AML-193 (cell line): Measurements from ENCODE around the gene SNTB2.
"Not testable (repeated sequence)": the region's sequence is repeated elsewhere in the genome, so short reads cannot be mapped to it uniquely, and the experiment has no call there.

Experiments used
- DNase-seq, 2 experiments: peaks; one replicate each; lab custom pipeline; 2025; lab: John Stamatoyannopoulos, UW

Gene SNTB2

DNA sequence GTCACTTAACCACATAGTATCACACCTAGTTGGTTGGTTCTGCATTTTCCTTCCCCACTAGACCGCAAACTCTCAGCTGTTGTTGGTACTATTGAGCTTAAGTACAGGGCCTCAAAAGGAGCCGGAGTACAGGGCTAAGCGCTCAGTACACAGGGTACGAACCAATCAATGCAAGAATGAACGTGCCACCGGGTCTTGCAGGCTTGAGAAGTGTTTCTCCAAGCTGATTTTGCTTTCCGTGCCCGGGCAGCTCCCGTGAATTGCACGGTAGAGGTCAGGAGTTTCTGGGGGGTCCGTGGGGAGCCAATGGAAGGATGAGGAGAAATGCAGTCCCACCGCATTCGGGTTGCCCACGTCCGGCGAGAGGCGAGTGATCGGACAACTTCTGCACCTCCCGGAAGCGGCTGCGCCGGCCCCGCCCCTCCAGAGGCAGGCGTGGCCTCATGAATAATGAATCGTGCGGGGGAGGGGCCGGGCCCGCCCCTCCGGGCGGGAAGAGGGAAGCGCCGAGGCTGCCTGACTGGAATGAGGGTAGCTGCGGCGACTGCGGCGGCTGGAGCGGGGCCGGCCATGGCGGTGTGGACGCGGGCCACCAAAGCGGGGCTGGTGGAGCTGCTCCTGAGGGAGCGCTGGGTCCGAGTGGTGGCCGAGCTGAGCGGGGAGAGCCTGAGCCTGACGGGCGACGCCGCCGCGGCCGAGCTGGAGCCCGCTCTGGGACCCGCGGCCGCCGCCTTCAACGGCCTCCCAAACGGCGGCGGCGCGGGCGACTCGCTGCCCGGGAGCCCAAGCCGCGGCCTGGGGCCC, at the start of gene SNTB2:
SNTB2 (plus strand) TSS at position 523 of the 804 bp plus-strand sequence; CDS start at position 526, 3 bp downstream.
- DNase-seq, result peak; percentile 80 to 85

DNA sequence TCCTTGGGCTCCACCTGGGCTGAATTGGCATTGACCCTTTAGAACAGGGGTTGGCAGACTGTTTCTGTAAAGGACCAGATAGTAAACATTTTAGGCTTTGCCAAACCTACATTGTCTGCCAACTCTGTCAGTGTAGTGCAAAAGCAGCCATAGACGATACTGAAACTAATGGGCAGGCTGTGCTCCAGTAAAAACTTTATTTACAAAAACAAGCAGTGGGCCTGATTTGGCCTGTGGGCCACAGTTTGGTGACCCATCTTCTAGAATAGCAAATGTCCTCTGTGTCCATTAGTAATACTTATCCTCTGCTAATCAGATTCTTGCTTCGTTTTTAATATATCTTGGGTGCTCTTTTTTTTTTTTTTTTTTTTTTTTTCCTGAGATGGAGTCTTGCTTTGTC, 48.4 kb upstream of the SNTB2 start:
- DNase-seq, result no peak

DNA sequence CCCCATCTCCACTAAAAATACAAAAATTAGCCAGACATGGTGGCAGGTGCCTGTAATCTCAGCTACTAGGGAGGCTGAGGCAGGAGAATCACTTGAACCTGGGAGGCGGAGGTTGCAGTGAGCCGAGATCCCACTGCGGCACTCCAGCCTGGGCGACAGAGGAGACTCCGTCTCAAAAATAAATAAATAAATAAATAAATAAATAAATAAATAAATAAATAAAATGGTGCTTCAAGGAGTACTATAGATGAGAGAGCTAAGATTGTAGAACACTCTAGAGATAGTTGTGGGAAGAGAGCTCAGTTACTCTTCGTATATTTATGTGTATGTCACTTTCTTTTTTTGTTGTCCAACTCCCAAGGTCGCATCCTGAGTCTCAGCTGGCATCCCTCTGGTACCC, 47.5 kb upstream of the SNTB2 start:
- DNase-seq, result not testable (repeated sequence)

DNA sequence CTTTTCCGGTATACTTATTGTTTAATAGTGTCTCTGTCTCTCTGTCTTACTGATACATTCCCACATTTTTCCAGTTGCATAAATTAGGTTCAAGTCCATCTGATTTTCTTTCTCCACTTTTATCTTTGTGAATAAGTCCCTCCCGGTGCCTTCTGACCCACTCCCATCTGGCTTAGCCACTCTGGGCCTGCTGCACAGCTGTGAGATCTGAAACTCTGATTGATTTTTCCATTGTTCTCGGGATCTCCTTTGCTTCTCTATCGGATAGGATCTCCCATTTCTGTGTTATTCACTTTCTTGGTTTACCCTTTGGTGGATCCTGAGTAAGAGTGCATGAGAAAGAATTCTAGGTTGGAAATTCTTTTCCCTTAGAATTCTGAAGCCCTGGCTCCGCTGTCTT, 46.0 kb upstream of the SNTB2 start:
- DNase-seq, result no peak

DNA sequence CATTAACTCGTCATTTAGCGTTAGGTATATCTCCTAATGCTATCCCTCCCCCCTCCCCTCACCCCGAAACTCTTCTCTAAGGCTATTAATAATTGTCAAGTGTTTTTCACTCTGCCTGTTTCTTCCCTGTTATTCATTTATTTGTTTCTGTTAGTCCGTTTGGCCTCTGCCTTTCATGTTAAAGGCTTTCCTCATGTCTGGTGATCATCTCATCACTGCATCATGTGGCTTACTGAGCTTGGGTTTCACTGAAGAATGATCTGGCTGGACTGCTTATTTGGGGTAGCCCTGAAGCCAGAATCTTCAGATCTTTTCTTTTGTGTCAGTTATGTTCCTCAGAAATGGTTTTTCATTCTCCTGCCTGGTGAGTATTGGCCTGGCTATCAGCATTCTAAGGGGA, 45.0 kb upstream of the SNTB2 start:
- no peak for DNase-seq

DNA sequence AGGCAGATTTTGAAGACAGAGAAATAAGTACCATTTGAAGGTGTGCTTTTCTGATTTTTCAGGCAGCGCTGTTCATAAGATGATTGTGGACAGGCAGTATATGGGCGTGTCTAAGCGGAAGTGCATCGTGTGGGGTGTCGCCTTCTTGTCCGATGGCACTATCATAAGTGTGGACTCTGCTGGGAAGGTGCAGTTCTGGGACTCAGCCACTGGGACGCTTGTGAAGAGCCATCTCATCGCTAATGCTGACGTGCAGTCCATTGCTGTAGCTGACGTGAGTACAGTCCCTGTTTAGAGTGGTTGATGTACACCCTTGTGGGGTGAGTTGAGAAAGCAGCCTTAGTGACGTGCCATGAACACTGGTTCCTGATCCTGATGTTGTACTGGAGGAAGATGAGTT, 43.8 kb upstream of the SNTB2 start:
- no peak for DNase-seq

DNA sequence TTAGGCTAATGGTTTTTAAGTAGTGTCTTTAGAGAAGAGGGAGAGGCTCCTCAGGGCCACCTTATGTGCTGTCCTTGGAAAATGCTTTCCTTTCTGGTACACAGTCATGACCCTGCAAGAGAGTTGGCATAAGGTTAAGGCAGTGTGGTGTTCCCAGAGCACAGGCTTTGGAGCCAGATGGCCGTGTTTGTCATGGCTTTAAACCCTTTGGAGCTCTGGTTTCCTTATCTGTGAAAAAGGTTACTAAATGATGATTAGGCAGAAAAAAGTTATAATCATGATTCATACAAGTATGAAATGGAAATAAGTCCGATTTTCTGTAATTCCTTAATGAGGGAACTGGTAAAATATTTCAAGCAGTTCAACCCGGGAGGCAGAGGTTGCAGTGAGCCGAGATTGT, 41.3 kb upstream of the SNTB2 start:
- DNase-seq, result no peak

DNA sequence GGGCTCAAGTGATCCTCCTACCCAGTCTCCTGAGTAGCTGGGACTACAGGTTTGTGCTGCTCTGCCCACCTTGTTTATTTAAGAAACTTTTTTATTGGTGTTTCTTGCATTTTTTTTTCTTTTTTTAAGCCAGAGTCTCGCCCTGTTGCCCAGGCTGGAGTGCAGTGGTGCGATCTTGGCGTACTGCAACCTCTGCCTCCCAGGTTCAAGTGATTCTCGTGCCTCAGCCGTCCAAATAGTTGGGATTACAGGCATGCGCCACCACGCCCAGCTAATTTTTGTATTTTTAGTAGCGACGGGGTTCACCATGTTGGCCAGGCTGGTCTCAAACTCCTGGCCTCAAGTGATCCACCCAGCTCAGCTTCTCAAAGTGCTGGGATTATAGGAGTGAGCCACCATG, 37.3 kb upstream of the SNTB2 start:
- DNase-seq, result not testable (repeated sequence)

DNA sequence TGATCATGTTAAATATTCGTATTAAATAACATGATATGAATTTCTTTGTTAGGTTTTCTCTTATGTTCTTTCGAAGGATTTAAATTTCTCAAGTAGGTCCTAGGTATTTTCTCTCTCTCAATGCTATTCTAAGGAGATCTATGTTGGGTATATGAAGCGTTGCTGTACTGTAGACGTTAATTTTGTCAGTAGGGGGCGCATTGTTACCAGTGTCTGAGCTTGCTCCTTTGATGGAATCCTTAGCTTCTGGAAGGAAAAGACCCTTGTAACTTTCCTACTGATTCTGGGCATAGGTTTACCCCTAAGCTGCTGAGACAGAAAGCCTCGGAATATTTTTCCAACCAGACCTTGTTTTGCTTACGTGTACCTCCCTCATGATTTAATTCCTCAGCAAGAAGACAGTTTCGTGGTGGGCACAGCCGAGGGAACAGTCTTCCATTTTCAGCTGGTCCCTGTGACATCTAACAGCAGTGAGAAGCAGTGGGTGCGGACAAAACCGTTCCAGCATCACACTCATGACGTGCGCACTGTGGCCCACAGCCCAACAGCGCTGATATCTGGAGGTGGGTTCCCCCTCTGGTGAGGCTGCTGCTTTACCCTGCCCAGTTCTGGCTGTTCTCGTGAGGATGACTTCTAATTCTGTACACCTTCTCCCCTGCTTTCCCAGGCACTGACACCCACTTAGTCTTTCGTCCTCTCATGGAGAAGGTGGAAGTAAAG, 36.7 kb upstream of the SNTB2 start:
- DNase-seq, result peak; percentile 60 to 69

DNA sequence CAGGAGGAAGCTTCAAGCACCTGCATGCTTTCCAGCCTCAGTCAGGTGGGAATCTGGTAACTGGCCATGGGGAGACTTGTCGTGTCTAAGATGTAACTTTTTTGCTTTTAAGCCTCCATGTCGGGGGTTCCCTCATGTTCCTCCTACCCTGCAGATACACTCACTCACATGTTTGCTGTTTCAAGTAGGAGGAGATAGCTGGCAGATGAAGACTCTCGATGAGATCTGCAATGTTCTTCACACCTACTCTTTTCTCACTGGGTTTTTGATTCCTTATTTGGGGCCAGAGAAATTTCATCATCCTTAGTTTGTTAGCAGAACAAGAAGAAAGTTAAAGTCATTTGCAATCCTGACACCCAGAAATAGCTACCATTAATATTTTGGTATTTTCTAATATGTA, 29.8 kb upstream of the SNTB2 start:
- DNase-seq, result no peak

DNA sequence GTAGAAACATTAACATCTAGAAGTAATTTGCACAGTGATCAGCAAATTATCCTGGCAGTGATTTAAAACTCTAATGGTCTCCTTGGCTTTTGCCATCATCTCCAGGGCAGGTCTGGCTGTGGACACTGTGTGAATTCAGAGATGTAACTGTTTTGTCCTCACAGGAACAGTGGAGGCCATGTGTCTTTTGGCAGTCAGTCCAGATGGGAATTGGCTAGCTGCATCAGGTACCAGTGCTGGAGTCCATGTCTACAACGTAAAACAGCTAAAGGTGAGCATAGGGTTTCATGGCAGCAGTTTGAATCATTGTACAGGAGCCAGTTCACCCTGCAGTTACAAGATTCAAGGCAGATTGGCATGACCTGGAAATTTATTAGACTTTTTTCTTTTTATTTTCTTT, 26.8 kb upstream of the SNTB2 start:
- DNase-seq, result no peak

DNA sequence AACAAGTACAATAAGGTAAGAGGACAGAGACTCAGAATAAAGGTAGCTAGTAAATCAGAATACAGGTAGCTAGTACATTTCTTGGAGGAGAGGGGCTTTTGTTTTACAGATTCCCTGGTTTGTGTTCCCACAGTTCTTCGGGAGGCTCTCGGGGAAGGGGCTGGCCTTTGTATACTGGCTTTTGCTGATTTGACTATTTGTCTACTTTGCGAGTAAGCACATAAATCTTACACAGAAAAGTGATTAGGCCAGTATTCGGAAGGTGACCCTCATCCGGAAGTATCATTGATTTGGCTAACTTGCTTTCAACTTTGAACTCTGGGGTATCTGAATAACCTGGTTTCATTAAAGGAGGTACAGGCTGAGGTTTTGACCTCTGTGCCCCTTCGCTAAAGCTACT, 21.4 kb upstream of the SNTB2 start:
- no peak for DNase-seq

DNA sequence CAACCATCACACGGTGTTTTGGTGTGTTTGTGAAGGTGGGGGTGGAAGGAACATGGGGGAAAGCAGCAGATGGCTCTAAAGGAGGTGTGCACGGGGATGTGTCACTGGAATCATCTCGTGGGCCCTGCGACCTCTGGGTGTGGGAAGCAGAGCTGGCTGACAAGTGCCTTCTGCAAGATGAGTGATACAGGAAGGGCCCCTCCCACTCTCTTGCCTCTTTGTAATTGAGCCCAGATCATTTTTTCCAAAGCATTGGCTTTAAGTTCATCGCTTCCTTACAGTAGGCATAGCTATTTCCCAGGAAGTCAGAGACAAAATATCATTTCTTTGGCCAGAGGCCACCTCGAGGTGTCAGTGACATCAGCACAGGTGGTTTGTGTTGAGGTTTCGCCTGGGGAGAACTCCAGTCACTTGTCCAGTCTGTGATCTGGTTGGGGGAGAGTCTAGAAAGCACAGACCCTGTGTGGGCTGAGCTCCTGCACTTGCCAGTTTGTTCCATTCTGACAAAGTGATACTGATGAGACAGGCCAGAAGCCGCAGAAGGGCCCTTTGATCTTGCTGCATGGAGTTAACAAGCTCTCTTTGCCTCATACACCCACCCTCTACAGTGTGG, 20.6 kb upstream of the SNTB2 start:
- no peak for DNase-seq

DNA sequence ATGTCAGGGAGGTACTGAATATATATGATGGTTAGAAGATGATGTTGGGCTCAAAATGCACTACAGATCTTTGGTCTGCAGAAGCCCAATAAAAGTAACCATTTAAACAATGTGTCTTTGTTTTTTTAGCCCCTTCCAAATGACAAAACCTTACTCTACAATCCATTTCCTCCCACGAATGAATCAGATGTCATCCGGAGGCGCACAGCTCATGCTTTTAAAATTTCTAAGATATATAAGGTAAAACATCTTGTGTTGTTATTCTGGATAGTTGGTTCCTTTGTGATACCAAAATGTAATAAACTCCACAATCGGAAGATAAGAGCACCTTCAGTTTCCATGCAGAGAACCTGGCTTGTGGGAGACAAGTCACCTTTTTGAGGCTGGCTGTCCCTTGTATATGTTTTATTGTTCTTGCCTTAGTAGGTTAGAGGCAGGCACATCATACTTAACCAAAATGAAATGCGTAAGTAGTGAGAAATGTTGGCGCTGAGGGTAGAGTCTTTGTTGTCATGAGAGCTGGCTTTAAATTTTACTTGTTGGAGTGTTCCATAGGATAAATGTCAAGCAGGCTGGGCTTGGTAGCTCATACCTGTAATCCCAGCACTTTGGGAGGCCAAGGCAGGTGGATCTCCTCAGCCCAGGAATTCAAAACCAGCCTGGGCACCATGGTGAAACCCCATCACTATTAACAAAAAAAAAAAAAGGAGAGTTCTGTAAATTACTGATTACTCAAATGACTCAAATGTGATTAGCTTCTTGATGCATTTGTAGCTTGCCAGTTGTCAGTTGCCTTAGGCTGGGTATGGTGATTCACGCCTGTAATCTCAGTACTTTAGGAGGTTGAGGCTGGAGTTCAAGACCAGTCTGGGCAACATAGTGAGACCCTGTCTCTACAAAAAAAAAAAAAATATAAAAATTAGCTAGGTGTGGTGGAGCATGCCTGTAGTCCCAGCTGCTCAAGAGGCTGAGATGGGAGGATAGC, 19.7 kb upstream of the SNTB2 start:
- no peak for DNase-seq

DNA sequence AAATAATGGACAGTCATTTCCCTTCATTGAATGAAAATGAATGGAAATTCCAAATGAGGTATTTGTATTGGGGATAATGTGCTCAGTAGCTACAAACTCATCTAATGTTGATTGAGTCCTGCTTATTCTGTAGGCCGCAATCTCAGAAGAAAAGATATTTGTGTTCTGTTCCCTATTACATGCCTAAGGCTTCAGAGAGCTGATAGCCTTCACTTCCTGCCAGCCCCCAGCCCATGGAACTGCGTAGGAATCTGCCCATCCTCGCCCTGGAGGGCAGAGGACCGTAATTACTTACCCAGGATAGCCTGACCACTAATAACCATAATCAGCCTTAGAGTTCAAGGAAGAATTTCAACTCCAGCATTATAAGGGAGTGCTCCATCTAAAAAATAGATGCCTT, 17.9 kb upstream of the SNTB2 start:
- DNase-seq, result no peak

DNA sequence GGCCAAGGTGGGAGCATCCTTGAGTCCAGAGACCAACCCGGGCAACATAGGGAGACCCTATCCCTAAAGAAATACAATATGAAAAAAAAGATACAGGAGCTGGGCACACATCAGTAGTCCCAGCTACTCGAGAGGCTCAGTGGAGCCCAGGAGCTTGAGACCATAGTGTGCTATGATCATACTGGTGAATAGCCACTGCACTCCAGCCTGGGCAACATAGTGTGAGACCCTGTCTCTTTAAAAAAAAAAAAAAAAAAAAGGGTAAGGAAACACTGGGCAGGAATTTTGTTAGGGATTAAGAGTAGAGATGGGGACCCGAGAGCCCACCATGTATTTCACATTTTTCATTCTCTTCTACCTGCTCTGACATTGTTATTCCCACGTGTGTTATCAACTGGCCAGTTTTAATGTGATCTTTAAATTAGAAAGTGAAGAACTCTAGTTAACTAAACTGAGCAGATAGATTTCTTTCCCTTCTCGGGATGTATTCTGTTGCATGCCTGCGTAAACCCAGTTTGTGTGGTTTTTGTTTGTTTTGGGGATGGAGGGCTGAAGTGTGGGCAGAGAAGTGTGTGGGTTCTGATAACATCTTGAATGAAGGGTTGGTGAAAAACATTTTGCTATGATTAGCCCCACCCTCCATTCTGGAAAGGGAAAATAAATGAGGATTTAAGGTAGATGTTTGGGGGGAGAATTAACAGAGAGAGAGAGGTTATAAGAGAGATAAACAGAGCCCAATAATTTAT, 17.2 kb upstream of the SNTB2 start:
- DNase-seq, result no peak

DNA sequence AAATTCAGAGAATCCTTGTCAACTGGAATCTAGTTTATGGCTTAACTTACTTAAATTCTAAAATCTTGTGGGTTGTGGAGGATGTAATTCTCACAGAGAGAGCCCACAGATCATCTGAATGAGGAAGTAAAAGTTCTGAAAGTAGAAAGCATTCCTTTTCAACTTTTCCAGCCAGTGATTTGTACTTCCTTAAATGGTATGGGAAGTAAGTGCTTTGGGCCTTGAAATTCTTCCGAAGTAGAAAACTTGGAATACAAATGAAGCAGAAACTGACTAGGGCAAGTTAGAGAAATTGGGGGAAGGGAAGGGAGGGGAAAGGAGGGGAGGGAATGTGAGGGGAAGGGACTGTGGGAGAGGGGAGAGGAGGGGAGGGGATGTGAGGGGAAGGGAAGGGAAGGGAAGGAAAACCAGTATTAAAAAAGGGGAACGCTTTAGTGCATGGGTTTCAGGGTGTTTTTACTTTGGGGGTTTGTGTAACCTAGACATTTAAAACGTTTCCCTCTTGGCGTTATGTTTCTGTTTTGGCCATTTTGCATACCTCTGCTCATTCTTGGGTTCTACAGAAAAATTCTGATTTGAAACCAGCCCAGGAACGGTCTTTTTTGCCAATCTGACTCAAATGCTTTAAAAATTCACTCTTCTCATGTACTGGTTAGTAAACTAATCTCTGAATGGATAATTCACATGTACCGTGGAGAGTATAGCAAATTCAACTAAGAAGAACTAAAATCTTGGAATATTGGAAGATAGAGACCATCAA, 15.5 kb upstream of the SNTB2 start:
- DNase-seq, result no peak

DNA sequence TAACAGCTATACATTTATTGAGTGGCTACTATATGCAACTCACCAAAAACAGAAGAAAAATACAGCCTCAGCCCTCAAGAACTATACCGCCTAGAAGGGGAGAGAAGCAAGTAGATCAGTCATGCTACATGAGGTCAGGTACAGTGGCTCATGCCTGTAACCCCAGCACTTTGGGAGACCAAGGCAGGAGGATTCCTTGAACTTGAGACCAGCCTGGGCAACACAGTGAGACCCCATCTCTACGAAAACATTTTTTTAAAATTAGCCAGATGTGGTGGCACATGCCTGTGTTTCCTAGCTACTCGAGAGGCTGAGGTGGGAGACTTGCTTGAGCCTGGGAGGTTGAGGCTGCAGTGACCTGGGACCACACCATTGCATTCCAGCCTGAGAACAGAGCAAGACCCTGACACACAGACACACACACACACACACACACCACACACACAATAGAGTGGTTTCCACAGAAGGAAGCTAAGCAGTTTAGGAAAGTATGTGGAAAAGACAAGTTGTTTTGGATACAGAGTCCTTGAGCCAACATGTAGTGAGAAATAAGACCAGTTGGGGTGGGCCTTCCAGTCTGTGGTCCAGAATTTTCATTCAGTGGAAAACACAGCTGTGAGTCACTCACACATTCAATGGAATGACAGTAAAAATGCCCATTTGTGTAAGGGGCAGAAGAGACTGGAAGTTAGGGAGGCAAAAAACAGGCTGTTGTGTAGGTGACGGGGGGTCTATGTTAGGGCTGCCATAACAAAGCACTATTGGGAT, 10.7 kb upstream of the SNTB2 start:
- DNase-seq, result no peak

DNA sequence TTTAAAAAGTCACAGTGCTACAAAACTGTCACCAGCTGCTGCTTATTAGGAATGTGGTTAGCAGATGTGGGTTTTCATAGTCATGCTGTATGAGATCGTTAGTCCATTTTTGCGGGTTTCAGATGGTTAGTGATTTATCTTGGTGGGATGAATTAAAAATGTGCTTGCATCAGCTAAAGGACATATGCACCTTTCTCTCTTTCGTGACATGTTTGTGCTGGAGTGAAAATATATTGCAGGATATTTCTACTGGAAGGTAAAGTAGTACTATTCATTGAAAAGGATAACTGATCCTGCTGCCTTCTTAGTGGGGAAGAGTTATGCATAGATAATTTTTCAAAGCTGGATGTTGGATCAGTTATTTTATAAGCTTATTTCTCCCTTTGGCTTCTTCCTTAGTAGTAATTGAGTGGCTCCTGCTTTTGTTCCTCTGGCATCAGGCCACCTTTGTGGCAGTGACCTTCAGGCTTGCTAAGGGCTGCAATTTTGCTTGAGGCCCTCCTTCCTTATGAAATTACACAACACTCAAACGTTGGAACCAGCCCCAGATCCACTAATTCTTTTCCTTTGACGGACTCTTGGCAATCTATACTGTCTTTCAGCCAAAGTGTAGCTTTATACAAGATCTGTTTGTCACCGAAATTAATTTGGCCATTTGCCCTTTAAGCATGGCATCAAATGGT, 7.5 kb upstream of the SNTB2 start:
- DNase-seq, result peak; percentile 57 to 67
